Fibroblast of lung (primary cell): ENCODE data around the gene POFUT2. TPM values are rescaled to one million over a fixed set of nuclear protein-coding genes. Genes with fewer than 3 reads are reported as not detected.

Source experiments
- DNase-seq, 2 donors: peaks; one replicate each; pipeline versions ENCODE4 v3.0.0 to v3.0.0-alpha.2; 2010; ENCODE audit warnings: low read depth in 2 of 2
- H2AFZ ChIP-seq: 2 replicates; pipeline ENCODE4 v1.5.1; 2012; ENCODE audit warnings: low read length, control low read depth, inconsistent platforms
- H3K27ac ChIP-seq: 2 replicates; pipeline ENCODE4 v1.5.1; 2011; ENCODE audit warnings: low read length, control low read depth; ENCODE audit not compliant: insufficient read depth
- H3K27me3 ChIP-seq: 2 replicates; pipeline ENCODE4 v1.5.1; 2011; ENCODE audit warnings: mild to moderate bottlenecking, low read length; ENCODE audit not compliant: control insufficient read depth, insufficient read depth
- H3K36me3 ChIP-seq: 2 replicates; pipeline ENCODE4 v1.5.1; 2011; ENCODE audit warnings: low read length; ENCODE audit not compliant: control insufficient read depth, insufficient read depth
- H3K4me1 ChIP-seq: 2 replicates; pipeline ENCODE4 v1.5.1; 2011; ENCODE audit warnings: low read length; ENCODE audit not compliant: control insufficient read depth, insufficient read depth; ENCODE audit errors: extremely low read depth
- H3K4me2 ChIP-seq: 2 replicates; pipeline ENCODE4 v1.5.1; 2011; ENCODE audit warnings: low read length, control low read depth; ENCODE audit not compliant: insufficient read depth; ENCODE audit errors: extremely low read depth
- H3K4me3 ChIP-seq, 4 experiments: fragments of 200-600 bp in 1 of 4; sonication (generic) in 1 of 4; replicated peaks in 1 of 4; 2 replicates each; pipeline ENCODE4 v1.5.1; 2011 to 2016; ENCODE audit warnings: low read length in 4 of 4, low read depth in 3 of 4, mild to moderate bottlenecking in 3 of 4, control low read depth in 2 of 4, inconsistent platforms in 1 of 4, mixed read lengths in 1 of 4; ENCODE audit not compliant: insufficient read depth in 1 of 4; ENCODE audit errors: control extremely low read depth in 1 of 4
- H3K79me2 ChIP-seq: 2 replicates; pipeline ENCODE4 v1.5.1; 2012; ENCODE audit warnings: mild to moderate bottlenecking, low read length, inconsistent platforms; ENCODE audit not compliant: control insufficient read depth, insufficient read depth
- H3K9ac ChIP-seq: 2 replicates; pipeline ENCODE4 v1.5.1; 2011; ENCODE audit warnings: mild to moderate bottlenecking, low read length, control low read depth; ENCODE audit not compliant: insufficient read depth
- H3K9me3 ChIP-seq: 2 replicates; pipeline ENCODE4 v1.5.1; 2012; ENCODE audit warnings: low read depth, low read length; ENCODE audit not compliant: control insufficient read depth, insufficient read depth
- H4K20me1 ChIP-seq: 2 replicates; pipeline ENCODE4 v1.5.1; 2011; ENCODE audit warnings: low read length; ENCODE audit not compliant: control insufficient read depth, insufficient read depth; ENCODE audit errors: extremely low read depth
- EZH2 ChIP-seq: IDR thresholded peaks from 2 replicates; pipeline ENCODE4 v1.5.1; 2012; ENCODE audit warnings: low read length, control low read depth, mild to moderate bottlenecking; ENCODE audit errors: missing control alignments
- polyA plus RNA-seq, 2 donors: library from polyadenylated mRNA; depleted of rRNA in 1 of 2; stranded (reverse) in 1 of 2; unstranded in 1 of 2; fragments of >200 nt; gene quantifications; 2 replicates each; pipeline ENCODE4 v1.2.1, GENCODE V29; 2011 to 2012; ENCODE audit warnings: missing spikeins in 1 of 2
- total RNA-seq: library from RNA; depleted of rRNA; stranded (reverse); fragments of >200 nt; gene quantifications from 2 replicates; pipeline ENCODE4 v1.2.1, GENCODE V29; 2014
- TF ChIP-seq, protein P1 (sequence below), 2 donors: IDR thresholded peaks in 1 of 2; conservative IDR thresholded peaks in 1 of 2; 1 replicate in 1 of 2; 2 replicates in 1 of 2; pipeline ENCODE4 v1.5.1; 2011 to 2012; ENCODE audit warnings: low read length in 2 of 2, control low read depth in 1 of 2, inconsistent platforms in 1 of 2, low read depth in 1 of 2, mild to moderate bottlenecking in 1 of 2

Gene POFUT2
- total and polyA plus RNA-seq, 2 donors (not counting 1 experiment from before 2014, with no cell fraction given) = 56.0 to 60.3 TPM

DNA sequence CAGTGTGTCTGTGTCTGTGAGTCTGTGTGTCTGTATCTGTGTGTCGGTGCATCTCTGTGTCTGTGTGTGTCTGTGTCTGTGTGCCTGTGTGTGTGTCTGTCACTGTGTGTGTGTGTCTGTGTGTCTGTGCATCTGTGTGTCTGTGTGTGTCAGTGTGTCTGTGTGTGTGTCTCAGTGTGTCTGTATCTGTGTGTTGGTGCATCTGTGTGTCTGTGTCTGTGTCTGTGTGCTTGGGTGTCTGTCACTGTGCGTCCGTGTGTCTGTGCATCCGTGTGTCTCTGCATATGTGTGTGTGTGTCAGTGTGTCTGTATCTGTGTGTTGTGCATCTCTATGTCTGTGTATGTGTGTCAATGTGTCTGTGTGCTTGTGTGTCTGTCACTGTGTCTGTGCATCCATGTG, 44.7 kb upstream of the POFUT2 start:
- DNase-seq = no peak
- Histone ChIP-seq H3K4me3 (no peak overlapping the region), H3K4me1 (peaks cover 12% of the 10 kb centered on the region), H2AFZ (no peak overlapping the region), H4K20me1 (no peaks in the 10 kb centered on the region), H3K36me3 (no peaks in the 10 kb centered on the region), H3K79me2 (no peaks in the 10 kb centered on the region), H3K27me3 (no peaks in the 10 kb centered on the region), H3K9me3 (no peaks in the 10 kb centered on the region), H3K9ac (no peak overlapping the region), H3K27ac (no peak overlapping the region), H3K4me2 (no peak overlapping the region)
- TF ChIP-seq, protein P1, sequence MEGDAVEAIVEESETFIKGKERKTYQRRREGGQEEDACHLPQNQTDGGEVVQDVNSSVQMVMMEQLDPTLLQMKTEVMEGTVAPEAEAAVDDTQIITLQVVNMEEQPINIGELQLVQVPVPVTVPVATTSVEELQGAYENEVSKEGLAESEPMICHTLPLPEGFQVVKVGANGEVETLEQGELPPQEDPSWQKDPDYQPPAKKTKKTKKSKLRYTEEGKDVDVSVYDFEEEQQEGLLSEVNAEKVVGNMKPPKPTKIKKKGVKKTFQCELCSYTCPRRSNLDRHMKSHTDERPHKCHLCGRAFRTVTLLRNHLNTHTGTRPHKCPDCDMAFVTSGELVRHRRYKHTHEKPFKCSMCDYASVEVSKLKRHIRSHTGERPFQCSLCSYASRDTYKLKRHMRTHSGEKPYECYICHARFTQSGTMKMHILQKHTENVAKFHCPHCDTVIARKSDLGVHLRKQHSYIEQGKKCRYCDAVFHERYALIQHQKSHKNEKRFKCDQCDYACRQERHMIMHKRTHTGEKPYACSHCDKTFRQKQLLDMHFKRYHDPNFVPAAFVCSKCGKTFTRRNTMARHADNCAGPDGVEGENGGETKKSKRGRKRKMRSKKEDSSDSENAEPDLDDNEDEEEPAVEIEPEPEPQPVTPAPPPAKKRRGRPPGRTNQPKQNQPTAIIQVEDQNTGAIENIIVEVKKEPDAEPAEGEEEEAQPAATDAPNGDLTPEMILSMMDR (conservative IDR thresholded peaks at IDR 0.05 in 1 of 2, IDR thresholded peaks at IDR 0.05 in 1 of 2; ENCODE audit: low read depth in 1 of 2, low read length in 2 of 2) = no peak
- no peak for TF ChIP-seq EZH2

DNA sequence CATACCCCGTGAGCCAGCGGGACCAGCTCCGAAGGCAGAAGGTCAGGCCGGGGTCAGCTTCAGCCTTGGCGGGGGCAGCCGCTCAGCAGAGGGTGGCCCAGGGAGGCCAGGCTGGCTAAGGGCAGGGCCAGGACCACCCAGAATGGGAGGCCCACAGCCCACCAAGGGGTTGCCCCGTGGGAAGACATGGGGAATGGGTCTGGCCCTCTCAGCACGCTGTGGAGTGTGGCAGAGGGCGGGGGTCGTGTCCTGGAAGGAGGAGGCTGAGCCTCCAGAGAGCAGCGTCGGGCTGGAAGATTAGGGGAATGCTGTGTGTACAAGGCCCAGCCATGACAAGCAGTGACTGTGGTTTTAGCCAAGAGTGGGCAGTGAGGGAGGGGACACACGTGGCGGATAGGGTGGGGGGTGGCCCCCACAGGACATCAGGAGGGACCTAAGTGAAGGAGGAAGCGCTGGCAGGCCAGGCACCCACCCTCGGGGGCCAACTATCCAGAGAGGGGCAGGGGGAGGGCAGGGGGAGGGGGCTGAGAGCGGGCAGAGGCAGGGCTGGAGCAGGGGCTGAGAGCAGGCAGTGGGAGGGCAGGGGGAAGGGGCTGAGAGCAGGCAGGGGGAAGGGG, 43.9 kb upstream of the POFUT2 start:
- H3K4me3 ChIP-seq = no peak overlapping the region
- H4K20me1 ChIP-seq = no peaks in the 10 kb centered on the region
- DNase-seq = no peak
- H3K9ac ChIP-seq = no peak overlapping the region
- no peaks in the 10 kb centered on the region for H3K27me3 ChIP-seq
- no peak overlapping the region for H3K4me2 ChIP-seq
- no peaks in the 10 kb centered on the region for H3K79me2 ChIP-seq
- H3K36me3 ChIP-seq = no peaks in the 10 kb centered on the region
- peaks cover 12% of the 10 kb centered on the region for H3K4me1 ChIP-seq
- no peak overlapping the region for H3K27ac ChIP-seq
- no peak for TF ChIP-seq EZH2
- TF ChIP-seq, protein P1 (conservative IDR thresholded peaks at IDR 0.05 in 1 of 2, IDR thresholded peaks at IDR 0.05 in 1 of 2; ENCODE audit: low read depth in 1 of 2, low read length in 2 of 2) = no peak
- no peaks in the 10 kb centered on the region for H3K9me3 ChIP-seq
- no peak overlapping the region for H2AFZ ChIP-seq

DNA sequence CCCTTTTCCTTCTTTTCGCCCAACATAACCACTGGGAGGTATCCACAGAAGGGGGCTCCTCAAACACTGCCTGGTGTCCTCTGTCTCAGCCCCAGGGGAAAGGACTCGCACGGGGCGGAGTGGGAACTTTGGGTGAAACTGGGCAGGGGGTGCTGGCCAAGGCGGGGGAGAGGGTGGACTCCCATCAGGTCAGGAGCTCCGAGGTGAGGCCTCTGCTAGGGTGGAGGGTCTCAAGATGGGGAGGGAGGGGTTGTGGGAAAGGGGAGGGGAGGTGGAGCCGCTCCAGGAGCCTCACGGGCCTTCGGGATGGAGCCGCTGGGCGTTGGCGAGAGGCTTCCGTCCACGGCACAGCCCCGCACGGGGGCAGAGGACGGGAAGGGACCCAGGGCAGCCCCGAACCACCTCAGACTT, 43.2 kb upstream of the POFUT2 start:
- Histone ChIP-seq H3K27ac (peak overlapping the region; percentile 66), H2AFZ (no peak overlapping the region), H3K27me3 (no peaks in the 10 kb centered on the region), H3K36me3 (no peaks in the 10 kb centered on the region), H4K20me1 (no peaks in the 10 kb centered on the region), H3K9me3 (no peaks in the 10 kb centered on the region), H3K79me2 (no peaks in the 10 kb centered on the region), H3K4me3 (no peak overlapping the region), H3K4me2 (no peak overlapping the region), H3K9ac (no peak overlapping the region), H3K4me1 (peaks cover 12% of the 10 kb centered on the region)
- no peak for TF ChIP-seq EZH2
- TF ChIP-seq, protein P1 (conservative IDR thresholded peaks at IDR 0.05 in 1 of 2, IDR thresholded peaks at IDR 0.05 in 1 of 2; ENCODE audit: low read depth in 1 of 2, low read length in 2 of 2) = no peak
- DNase-seq = no peak
